ENCODE measurements around the gene THOC6. TPM values are rescaled to one million over a fixed set of nuclear protein-coding genes. Genes with fewer than 3 reads are reported as not detected.

Gene THOC6
- total and polyA plus RNA-seq, 2 donors (not counting 3 experiments of a cell fraction or from before 2014, with no cell fraction given), result 23.9 to 39.3 TPM

- Histone ChIP-seq H3K27ac (ENCODE audit: insufficient read depth, low read depth, low read length) (no peak overlapping the region), H3K79me2 (ENCODE audit: control insufficient read depth, insufficient read depth, low read length) (peaks cover 4% of the 10 kb centered on the region), H3K36me3 (ENCODE audit: control insufficient read depth in 2 of 2, extremely low read depth in 1 of 2, insufficient read depth in 2 of 2, low read length in 2 of 2) (peaks cover 0 to 5% of the 10 kb centered on the region in 2 experiments), H3K9me1 (replicated peaks; ENCODE audit: control insufficient read depth, extremely low read depth, insufficient read depth, low read length) (no peaks in the 10 kb centered on the region), H3K4me1 (ENCODE audit: control insufficient read depth, extremely low read depth, insufficient read depth, low read length) (peaks cover 22% of the 10 kb centered on the region), H3K4me3 (replicated peaks in 1 of 3; ENCODE audit: insufficient read depth in 1 of 3, low read depth in 1 of 3, low read length in 3 of 3) (no peak overlapping the region), H3K4me2 (ENCODE audit: insufficient read depth, low read length) (no peak overlapping the region), H3K27me3 (ENCODE audit: control insufficient read depth in 2 of 2, insufficient read depth in 2 of 2, low read length in 2 of 2) (no peaks in the 10 kb centered on the region), H2AFZ (ENCODE audit: low read depth, low read length) (no peak overlapping the region), H4K20me1 (replicated peaks; ENCODE audit: control insufficient read depth, extremely low read depth, insufficient read depth, low read length) (no peaks in the 10 kb centered on the region), H3K9me3 (replicated peaks; ENCODE audit: control insufficient read depth, insufficient read depth, low read length) (no peaks in the 10 kb centered on the region), H3K9ac (replicated peaks; ENCODE audit: extremely low read depth, insufficient read depth, low read length) (no peak overlapping the region)
- ChIA-PET CTCF (interaction anchor here (0.9 to 2.5 kb wide), 5 partner anchors 23 to 66 kb away, joined by 3 to 13 read pairs (median 4); no protein-coding TSS in a partner anchor), POLR2A (no interaction called here)
- intact Hi-C loops (cut with micrococcal nuclease), result no loop called here
- no TSS peak for BruUV-seq (replicated peaks)
- dilution Hi-C loops (cut with MboI; ENCODE audit: extremely low pct_ligation_motif_present, low sequenced_read_pairs), result no loop called here
- TF ChIP-seq POLR2A (IDR thresholded peaks at IDR 0.05; ENCODE audit: low read depth, low read length) (no peak), POLR2AphosphoS5 (IDR thresholded peaks at IDR 0.05; ENCODE audit: insufficient read depth, low read depth, low read length) (no peak), JUN (IDR thresholded peaks at IDR 0.05; ENCODE audit: borderline replicate concordance, insufficient read depth, insufficient read length, low read depth) (no peak), CTCF (IDR thresholded peaks at IDR 0.05; ENCODE audit: extremely low read depth in 1 of 2, insufficient read depth in 1 of 2, low read depth in 1 of 2, low read length in 2 of 2) (no peak), EZH2 (IDR thresholded peaks at IDR 0.05; ENCODE audit: borderline replicate concordance, low read depth, low read length, severe bottlenecking) (no peak), FOS (IDR thresholded peaks at IDR 0.05; ENCODE audit: borderline replicate concordance, insufficient read depth, low read length) (no peak), GATA2 (IDR thresholded peaks at IDR 0.05; ENCODE audit: insufficient read depth, insufficient read length, low read depth, low read length) (no peak), MYC (IDR thresholded peaks at IDR 0.05; ENCODE audit: low read depth, low read length) (no peak)
- DNase-seq (ENCODE audit: low read depth, low spot score) (no peak), FAIRE-seq (no peak)
These were observed 40.0 kb downstream of the THOC6 start for GRCh38 chr16:3063625-3064386.

Data from endothelial cell of umbilical vein (primary cell).